Measurements from ENCODE around the gene KCNV2.

DNA sequence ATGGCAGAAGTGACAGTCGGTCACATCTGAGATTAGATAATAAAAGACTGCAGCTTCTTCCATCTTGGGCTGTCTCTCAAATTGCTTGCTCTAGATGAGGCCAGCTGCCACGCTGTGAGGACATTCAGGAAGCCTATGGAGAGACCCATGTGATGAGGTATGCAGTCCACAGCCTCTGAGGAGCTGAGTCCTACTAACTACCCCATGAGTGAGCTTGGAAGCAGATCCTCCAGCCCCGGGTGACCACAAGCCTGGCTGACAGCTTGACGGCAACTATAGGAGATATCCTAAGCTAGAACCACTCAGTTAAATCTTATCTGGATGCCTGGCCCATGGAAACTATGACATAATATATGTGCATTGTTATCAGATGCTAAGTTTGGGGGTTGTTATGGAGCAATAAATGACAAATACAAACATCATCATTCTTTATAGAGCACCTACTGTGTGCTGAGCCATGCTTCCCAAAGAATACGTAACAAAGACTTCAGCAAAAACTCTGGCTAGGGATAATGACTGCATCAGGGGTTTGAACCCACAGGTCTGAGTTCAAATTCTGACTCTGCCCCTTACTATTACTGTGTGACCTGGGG lies 26.7 kb downstream of the KCNV2 start:
- TF ChIP-seq, protein P1, sequence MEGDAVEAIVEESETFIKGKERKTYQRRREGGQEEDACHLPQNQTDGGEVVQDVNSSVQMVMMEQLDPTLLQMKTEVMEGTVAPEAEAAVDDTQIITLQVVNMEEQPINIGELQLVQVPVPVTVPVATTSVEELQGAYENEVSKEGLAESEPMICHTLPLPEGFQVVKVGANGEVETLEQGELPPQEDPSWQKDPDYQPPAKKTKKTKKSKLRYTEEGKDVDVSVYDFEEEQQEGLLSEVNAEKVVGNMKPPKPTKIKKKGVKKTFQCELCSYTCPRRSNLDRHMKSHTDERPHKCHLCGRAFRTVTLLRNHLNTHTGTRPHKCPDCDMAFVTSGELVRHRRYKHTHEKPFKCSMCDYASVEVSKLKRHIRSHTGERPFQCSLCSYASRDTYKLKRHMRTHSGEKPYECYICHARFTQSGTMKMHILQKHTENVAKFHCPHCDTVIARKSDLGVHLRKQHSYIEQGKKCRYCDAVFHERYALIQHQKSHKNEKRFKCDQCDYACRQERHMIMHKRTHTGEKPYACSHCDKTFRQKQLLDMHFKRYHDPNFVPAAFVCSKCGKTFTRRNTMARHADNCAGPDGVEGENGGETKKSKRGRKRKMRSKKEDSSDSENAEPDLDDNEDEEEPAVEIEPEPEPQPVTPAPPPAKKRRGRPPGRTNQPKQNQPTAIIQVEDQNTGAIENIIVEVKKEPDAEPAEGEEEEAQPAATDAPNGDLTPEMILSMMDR (IDR thresholded peaks at IDR 0.05; ENCODE audit: low read depth, low read length), result no peak
- TF ChIP-seq POLR2A (IDR thresholded peaks at IDR 0.05; ENCODE audit: extremely low read depth, insufficient read length), result no peak
